GM19023 (cell line): ENCODE results near the gene ACMSD.
"Not testable (repeated sequence)": the region's sequence is repeated elsewhere in the genome, so short reads cannot be mapped to it uniquely, and the experiment has no call there.

Experiments used
- ATAC-seq: cut with Tn5 transposase; IDR thresholded peaks from one replicate; pipeline ENCODE4 v1.9.1; 2021; ENCODE audit warnings: mild to moderate bottlenecking, moderate library complexity; ENCODE audit not compliant: unreplicated experiment

The ACMSD gene

DNA sequence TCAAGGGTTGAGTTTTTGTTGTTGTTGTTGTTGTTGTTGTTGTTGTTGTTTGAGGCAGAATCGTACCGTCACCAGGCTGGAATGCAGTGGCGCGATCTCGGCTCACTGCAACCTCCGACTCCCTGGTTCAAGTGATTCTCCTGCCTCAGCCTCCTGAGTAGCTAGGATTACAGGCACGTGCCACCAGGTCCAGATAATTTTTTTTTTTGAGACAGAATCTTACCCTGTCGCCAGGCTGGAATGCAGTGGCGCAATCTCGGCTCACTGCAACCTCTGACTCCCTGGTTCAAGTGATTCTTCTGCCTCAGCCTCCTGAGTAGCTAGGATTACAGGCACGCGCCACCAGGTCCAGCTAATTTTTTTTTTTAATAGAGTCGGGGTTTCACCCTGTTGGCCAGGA is 65.3 kb downstream of the ACMSD start:
- ATAC-seq: not testable (repeated sequence)

DNA sequence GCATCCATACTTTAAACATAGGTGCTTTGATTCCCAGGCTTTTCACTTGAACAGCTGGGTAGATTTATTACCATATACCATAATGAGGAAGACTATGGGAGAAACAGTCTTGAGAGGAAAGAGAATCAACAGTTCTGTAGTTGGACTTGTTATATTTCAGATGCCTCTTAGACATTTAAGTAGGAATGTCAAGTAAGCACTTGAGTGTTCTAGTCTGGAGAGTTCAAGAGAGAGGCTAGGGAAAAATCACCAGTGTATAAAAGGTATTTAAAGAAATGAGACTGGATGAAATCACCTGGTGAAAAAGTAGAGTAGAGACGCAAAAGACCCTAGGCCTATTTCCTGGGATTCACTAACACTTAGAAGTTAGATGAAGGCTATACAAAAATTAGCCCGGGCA is 66.8 kb downstream of the ACMSD start:
- ATAC-seq: no peak

DNA sequence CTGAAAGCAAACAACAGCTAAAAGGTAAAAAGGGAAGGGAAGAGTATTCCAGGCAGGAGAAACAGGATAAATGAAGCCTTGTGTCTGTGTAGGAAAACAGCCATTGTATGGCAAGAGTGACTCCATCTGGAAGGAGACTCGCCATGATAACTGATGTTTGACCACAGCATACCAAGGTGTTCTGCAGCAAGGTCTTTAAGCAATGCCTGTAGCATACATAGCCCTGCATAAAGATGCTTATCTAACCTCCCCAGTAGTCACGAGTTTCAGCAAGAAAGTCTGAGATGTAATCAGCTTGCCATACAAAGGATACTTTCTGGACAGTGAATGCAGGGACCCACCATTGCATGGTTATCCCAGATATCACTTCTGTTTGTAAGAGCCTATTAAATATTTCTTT is 68.3 kb downstream of the ACMSD start:
- no peak for ATAC-seq

DNA sequence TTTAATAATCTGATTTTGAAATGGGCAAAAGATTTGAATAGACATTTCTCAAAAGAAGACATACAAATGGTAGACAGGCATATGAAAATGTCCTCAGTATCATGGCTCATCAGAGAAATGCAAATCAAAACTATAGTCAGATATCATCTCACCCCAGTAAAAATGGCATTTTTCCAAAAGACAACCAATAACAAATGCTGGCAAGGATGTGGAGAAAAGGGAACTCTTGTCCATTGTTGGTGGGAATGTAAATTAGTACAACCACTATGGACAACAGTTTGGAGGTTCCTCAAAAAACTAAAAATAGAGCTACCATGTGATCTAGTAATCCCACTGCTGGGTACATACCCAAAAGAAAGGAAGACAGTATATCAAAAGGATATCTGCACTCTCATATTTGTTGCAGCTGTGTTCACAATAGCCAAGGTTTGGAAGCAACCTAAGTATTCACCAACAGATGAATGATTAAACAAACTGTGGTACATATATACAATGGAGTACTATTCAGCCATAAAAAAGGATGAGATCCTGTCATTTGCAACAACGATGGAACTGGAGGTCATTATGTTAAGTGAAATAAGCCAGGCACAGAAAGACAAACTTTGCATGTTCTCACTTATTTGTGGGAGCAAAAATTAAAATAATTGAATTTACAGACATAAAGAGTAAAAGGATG is 69.2 kb downstream of the ACMSD start:
- not testable (repeated sequence) for ATAC-seq

DNA sequence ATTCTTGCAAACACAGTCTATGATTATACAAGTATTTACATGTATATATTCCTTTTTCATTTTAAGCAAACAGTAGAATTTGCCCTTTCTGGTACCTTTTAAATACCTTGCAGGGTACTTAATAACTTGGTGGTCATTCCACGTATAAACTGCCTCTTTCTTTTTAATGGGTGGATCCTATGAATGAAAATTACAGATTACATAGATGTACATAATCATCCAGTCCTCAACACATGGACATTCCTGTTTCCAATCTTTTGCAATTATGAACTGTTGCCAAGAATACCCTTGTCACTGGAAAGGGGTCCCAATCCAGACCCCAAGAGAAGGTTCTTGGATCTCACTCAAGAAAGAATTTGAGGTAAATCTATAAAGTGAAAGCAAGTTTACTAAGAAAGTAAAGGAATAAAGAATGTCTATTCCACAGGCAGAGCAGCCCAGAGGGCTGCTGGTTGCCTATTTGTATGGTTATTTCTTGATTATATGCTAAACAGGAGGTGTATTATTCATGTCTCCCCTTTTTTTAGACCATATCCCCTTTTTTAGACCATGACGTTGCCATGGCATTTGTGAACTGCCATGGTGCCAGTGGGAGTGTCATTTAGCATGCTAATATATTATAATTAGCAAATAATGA is 72.5 kb downstream of the ACMSD start:
- ATAC-seq: no peak

DNA sequence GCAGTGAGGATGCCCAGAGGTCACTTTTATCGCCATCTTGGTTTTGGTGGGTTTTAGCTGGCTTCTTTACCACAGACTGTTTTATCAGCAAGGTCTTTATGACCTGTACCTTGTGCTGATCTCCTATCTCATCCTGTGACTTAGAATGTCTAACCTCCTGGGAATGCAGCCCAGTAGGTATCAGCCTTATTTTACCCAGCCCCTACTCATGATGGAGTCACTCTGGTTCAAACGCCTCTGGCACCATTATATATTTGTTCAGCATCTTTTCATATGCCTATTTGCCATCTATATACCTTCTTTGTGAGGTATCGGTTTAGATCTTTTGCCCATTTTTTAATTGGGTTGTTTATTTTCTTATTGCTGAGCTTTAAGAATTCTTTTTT is 73.0 kb downstream of the ACMSD start:
- no peak for ATAC-seq

DNA sequence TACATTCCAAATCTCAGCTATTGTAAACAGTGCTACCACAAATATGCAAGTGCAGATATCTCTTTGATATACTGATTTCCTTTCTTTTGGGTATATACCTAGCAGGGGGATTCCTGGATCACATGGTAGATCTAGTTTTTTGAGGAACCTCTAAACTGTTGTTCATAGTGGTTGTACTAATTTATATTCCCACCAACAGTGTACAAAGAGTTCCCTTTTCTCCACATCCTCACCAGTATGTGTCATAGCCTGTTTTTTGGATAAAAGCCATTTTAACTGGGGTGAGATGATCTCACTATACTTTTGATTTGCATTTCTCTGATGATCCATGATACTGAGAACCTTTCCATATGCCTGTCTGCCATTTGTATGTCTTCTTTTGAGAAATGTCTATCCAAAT is 73.9 kb downstream of the ACMSD start:
- no peak for ATAC-seq

DNA sequence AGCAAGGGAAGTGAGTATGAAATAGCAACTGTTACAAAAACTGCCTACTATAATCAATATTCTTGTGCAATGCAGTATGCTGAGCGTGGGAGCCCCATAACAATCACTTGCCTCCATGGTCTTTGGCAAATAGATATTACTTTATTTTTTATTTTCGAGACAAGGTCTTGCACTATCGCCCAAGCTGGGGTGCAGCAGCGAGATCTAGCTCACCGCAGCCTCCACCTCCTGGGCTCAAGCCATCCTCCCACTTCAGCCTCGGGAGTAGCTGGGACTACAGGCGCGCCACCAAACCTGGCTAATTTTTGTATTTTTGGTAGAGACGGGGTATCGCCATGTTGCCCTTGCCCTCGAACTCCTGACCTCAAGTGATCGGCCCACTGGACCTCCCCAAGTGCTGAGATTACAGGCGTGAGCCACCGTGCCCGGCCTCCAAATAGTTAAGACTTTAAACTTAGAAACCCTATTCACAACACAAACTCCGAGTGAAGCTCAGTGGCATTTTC is 79.0 kb downstream of the ACMSD start:
- ATAC-seq: no peak

DNA sequence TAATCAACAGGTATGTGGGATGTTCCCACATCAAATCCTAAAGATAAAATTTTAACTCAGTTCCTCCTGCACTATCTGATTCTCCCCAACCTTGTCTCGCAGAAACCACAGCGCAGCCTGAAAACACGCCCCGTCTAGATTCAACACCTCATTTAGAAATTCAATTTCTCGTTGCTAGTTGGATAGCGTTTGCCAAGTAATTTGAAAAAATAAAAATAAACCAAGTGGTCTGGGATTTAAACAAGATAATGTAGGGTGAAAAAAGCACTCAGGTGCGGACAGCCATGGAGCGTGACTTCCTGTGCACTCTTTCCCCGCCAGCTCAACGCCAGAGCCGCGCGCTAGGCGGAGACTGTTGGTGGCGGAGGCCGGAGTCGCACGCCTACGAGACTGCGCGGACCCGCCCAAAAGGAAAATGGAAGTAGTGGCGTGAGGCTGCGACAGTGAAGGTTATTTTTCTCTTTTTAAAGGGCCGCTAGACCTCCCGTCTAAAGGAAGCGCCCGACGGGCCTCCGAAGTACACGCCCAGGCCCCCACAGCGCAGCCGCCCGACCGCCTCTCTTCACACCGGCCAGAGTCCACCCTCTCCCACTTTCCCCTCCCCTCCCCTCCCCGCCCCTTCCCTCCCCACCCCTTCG is 79.6 kb downstream of the ACMSD start:
- ATAC-seq: peak; percentile 71

DNA sequence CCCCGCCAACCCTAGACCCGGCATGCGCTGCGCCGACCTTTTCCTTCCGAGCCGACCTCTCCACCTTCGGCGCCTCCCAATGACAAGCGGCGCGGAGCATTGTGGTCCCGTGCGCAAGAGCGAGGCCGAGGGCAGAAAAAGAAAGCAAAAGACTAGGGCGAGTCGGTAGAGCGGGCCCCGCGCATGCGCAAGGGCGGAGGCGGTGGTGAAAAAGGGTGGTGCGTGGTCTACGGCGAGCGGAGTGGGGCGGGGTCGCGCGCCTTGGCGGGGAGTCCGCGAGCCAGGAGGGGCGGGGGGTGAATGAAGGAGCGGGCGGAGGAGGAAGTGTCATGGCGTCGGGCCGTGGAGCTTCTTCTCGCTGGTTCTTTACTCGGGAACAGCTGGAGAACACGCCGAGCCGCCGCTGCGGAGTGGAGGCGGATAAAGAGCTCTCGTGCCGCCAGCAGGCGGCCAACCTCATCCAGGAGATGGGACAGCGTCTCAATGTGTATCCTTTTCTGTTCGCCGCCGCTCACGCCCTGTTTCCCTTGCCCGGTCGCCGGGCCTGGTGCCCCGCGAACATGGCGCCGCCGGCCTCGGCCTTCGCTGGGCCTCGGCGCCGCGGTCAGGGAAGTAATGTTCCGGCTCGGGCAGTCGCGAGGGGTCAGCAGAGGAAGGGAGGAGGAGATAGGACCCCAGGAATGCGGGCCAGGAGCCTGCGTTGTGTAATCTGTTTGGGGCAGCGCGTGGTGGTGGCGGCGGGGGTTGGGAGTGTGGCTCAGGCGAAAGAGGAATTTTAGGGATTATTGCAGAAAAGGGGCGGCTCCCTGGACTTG is 80.3 kb downstream of the ACMSD start, which contains the start of gene CCNT2:
TSS of gene CCNT2 (plus strand) at position 297 of the 815 bp plus-strand sequence. CDS start at position 330, 33 bp downstream.
- peak; percentile 75 for ATAC-seq

DNA sequence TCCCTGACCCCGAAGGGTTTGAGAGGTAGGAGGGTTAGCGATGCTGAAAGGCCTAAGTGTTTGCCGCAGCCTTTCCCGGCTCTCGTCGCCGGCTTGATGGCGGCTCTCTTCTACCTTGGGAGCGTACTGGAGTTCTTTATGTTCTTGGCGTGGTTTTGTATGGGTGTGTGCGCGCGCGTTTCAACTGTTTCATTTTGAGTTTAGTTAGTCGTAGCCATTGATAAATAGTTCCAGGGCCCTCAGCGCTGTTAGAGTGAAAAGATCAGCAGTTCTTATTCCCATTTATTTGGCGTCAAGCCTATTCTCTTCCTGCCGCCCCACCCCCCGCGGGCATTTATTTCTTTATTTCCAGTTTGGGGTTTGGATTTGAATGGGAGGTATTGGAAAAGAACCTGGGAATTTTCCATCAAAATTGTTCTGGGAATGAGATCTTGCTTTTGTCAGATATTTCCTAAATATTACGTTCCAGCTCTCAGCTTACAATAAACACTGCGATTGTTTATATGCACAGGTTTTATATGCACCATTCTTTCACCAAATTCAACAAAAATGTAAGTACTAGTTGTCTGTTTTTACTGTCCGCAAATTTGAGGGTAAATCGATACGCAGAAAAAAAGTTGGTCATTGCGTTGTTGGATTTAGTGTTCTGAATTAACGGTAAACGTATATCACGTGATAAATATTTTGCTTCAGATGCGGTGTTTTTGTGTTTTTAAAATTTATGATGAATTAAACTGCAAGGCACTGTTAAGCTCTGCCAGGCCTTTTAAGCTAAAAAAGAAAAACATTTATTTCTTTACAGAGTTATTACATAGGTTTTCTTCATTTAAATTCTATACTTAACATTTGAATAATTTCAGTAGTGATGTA is 81.2 kb downstream of the ACMSD start:
- peak; percentile 2 for ATAC-seq

DNA sequence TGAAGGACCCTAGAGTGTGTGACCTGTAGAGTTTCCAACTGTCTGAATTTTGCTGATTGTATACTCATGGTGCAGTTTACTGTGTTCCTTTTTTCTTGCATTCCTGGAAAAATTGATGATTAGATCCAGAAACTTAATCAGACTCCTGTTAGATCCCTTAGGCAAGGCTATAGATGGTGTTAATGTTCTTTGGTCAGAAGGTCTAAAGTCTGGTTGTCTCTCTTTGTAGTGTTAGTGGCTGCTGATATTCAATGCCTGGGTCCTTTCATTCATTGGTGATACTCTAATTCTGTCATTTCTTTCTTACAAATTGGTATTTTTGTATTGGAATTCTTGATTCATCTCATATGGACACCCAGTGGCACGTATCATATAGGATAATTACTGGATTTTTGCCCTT is 86.5 kb downstream of the ACMSD start:
- no peak for ATAC-seq

DNA sequence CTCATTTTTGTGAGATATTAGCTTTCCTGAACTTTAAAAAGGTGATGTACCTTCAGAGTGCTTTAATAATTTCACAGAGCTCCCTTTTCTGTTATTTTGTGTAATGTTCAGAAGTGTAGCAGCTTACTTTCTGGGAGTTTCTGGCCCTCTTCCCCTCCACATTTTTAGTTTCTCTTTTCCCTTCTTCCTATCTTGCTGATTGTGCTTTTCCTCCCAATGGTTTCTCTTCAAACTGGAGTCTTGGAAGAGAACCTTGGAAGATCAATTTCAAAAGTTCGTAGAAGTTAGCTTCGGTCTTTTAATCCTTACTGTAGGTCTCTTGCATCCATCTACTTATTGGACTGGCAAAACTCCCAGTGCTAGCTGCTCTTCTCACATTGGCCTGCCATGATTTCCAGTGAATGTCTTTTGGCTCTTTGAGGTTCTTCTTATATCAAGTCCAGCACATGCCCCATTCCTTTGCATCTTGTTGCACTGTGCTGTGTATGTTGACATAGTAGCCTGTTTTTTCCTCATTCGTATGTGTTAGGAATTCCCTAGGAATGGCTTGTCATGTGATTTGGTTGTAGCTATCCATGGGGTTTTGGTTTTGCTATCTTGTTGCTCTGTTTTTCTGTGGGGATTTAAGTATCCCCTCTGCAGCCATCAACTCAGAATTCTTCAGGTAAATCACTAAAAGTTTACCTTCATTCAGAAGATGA is 88.0 kb downstream of the ACMSD start:
- no peak for ATAC-seq

DNA sequence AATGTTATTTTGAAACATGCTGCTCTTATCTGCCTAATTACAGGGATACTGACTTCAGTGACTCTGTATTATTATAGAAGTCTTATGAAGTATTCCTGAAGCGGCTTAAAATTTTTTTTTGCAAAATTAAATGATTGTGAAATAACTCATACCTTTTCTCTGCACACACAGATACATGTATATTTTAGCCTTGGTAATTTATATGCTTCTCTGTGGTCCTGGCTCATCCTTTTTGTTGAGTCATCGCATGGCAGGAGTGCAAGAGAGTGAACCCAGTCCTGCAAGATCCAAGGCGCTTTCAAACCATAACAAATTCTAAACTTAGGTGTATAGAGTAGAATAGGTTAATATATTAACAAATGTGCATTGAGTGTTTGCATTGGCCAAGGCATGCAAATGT is 88.8 kb downstream of the ACMSD start:
- no peak for ATAC-seq

DNA sequence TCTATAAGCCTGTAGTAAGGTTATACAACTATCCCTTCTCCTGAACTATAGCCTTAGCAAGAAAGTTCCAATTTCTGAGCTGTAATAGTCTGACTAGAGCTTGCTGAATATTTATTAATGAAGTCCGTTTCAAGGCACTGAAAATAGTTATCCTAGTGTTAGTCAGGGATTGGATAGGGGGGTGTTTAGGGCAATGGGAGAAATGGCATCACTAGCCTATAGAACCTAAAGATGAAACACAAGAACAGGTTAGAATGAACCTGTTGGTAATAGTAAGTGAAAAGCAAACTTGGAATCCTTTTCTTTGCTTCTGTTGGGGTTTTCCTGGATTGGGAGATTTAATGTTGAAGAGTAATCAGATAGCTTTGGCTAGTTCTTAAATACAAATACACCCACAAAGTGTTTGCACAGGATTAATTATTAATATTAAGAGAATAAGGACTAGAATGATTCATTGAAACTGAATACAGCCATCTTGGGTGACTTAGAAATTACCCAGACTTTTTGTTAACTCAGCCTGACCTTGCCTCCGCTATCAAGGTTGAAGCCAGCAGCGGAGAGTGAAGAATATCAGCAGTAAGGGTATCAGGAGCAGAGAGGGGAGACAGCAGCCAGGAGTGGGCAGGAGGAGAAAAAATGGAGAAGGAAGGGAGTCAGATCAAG is 94.6 kb downstream of the ACMSD start:
- ATAC-seq: no peak

DNA sequence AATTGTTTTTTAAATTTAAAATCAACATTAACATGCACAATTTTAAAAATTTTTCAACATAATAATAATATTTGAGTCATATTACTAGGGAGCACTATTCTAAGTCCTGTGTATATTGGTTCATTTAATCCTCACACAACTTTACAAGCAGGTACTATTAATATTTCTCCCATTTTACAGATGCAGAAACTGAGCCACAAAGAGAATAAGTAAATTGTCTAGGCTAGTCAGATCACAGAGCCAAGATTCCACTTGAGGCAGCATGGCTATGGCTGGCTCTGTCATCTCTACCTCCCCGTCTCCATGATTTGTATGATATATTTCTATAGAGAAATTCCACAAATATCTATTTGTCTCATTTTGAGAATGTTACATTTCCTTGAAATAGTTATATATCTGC is 95.3 kb downstream of the ACMSD start:
- ATAC-seq: no peak

DNA sequence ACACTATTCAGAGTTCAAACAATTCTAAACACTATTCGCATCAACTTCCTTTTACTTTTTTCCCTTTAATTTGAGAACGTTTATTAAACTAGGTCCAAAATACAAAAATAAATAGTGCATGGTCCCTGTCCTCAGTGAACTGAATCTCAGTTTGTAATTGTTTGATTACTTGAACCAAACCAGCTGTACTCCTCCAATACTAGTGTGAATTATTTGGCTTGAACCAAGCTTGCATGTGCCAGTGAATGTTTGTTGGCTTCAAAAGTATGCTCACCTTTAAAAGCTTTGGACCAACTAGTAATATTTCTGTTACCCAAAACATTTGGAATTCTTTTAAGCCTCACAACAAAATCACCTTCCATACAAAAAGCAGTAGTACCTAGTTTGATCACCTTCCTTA is 95.7 kb downstream of the ACMSD start:
- ATAC-seq: no peak

DNA sequence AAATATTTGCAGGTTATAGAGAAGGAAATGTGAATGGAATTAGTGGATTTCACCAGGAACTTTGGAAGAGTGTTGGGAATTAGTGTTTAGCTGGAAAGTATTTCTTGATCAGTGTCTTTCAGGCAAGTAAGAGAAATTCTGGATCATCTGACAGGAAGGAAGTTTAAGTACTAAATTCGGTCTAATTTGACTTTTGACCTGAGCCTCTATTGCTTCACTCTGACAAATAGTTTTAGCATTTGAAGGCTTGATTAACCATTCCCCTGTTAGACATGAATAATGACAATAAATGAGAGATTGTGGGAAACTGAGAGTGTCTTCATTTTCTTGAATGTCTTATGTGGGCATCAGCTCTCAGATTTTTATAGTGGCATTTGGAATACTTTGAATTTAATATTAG is 96.2 kb downstream of the ACMSD start:
- ATAC-seq: no peak

DNA sequence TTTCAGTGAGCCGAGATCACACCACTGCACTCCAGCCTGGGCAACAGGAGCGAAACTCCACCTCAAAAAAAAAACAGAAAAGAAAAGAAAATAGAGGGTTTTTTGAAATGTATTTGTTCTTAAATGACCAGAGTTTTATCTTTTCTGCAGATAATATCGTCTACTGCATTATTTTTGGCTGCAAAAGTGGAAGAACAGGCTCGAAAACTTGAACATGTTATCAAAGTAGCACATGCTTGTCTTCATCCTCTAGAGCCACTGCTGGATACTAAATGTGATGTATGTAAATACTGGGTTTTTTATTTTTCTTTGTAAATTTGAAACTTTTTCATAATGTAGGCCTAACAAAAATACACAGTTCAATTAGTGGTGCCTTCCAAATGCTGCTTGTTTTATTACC is 98.3 kb downstream of the ACMSD start:
- ATAC-seq: no peak
